ENCODE measurements around the gene TMEM121.

The TMEM121 gene

DNA sequence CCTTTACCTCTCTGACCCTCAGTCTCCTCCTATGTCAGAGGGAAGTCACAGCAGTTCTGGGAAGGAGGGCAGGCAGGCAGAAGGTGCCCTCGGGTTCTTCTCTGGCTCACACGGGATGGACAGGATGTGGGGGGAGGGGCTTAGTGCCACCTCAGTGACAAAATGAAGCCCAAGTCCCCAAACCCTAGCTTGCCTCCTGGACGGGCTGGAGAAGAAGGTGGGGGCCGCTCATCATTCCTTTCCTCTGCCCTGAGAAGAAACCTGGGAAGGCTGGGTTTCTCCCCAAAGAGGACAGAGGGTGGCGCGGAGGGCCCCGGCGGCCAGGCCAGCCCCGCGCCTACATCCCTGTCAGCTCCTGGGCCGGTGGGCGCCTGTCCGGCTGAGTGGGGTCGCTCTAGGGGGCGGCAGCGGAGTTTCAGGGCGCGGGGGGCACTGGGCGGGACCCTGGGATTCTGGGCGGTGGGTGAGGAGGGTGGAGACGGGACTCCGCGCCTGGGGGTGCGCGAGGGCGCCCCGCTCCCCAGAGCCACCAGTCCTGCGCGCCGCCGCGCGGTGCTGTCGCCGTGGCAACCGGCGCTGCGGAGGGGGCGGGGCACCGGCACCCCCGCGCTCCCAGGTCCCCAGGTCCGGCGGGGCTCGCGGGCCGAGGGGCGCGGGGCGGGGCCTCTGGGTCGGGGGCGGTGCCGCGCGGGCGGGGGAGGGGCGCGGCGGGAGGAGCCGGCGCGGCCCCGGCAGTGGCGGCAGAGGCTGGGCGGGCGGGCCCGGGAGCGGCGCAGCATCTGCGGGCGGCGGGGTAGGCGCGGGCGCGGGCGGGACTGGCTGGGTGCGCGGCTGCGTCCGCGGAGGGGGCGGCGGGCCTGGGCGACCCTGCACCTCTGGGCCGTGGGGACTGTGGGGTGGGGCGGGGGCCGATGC is at the start of gene TMEM121:
Gene TMEM121, plus strand, starts transcription at position 723 of the 915 bp plus-strand sequence. CDS start 2,252 bp downstream, outside the sequence.
- DNase-seq (ENCODE audit: low read depth in 3 of 3, low spot score in 1 of 3) = no peak

DNA sequence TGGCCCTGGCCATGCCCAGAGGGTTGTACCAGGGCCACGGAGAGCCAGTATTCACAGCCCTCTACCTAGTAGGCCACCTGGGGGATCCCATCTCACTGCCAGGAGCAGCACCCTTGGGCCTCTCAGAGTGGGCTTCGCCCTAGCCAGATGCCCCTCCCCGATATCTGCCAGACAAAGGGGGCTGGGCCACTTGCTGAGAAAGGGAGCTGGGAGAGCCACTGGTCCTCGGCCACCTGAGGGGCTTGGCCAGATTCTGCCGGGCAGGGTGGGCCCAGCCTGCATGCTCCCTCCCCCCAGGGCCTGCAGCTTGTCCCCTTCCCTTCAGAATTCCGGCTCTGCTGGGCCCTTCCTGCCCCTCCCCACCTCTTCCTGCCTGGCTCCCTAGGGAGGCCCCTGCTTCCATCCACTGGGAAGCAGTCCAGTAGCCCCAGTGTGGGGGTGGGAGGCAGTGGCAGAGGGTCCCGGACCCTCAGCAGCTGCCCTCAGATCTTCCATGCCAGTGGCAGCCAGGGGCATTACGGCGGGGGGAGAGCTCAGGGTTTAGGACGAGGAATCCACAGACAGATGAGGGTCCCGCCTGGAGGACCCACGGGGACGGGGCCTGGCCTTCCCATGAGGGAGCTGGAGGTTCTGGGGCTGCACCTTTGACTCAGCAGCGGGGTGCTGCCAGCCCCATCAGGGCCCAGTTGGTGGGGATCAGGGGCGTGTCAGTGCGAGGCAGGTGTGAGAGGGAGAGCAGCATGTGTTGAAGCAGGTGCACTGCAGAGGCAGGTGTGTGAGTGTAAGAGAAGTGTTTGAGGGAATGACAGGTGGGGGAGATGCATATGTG is 49.3 kb upstream of the TMEM121 start:
- DNase-seq (ENCODE audit: low read depth in 3 of 3, low spot score in 1 of 3) = no peak

GRCh38 chr14:105477660-105478397 is 48.6 kb upstream of the TMEM121 start:
- DNase-seq (ENCODE audit: low read depth in 3 of 3, low spot score in 1 of 3) = no peak

DNA sequence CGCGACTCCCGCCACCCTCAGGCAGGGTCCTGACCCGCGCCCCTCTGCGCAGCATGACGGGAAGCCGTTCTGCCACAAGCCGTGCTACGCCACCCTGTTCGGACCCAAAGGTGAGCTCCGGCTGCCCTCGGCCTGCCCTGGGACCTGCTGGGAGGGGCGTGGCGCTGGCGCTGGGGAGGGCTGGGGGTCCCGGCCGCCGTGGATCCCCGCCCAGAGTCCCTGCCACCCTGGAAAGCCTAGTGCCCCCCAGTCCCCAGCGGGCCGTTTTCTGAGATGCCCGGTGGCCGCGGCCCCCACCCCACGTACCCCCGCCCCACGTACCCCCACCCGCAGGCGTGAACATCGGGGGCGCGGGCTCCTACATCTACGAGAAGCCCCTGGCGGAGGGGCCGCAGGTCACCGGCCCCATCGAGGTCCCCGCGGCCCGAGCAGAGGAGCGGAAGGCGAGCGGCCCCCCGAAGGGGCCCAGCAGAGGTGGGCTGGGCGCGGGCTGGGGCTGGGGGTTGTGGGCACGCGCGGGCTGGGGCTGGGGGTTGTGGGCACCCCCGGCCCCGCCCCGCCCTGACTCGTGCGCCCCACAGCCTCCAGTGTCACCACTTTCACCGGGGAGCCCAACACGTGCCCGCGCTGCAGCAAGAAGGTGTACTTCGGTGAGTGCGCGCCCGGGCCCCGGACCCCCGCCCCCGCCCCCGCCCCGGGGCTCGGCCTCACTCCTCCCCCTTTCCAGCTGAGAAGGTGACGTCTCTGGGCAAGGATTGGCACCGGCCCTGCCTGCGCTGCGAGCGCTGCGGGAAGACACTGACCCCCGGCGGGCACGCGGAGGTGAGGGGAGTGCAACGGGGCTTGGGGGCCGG is 47.8 kb upstream of the TMEM121 start:
- no peak for DNase-seq (ENCODE audit: low read depth in 3 of 3, low spot score in 1 of 3)

GRCh38 chr14:105479431-105480158 is 46.8 kb upstream of the TMEM121 start:
- DNase-seq (ENCODE audit: low read depth in 3 of 3, low spot score in 1 of 3) = no peak

GRCh38 chr14:105480199-105480746 is 46.1 kb upstream of the TMEM121 start:
- DNase-seq (ENCODE audit: low read depth in 3 of 3, low spot score in 1 of 3) = no peak

DNA sequence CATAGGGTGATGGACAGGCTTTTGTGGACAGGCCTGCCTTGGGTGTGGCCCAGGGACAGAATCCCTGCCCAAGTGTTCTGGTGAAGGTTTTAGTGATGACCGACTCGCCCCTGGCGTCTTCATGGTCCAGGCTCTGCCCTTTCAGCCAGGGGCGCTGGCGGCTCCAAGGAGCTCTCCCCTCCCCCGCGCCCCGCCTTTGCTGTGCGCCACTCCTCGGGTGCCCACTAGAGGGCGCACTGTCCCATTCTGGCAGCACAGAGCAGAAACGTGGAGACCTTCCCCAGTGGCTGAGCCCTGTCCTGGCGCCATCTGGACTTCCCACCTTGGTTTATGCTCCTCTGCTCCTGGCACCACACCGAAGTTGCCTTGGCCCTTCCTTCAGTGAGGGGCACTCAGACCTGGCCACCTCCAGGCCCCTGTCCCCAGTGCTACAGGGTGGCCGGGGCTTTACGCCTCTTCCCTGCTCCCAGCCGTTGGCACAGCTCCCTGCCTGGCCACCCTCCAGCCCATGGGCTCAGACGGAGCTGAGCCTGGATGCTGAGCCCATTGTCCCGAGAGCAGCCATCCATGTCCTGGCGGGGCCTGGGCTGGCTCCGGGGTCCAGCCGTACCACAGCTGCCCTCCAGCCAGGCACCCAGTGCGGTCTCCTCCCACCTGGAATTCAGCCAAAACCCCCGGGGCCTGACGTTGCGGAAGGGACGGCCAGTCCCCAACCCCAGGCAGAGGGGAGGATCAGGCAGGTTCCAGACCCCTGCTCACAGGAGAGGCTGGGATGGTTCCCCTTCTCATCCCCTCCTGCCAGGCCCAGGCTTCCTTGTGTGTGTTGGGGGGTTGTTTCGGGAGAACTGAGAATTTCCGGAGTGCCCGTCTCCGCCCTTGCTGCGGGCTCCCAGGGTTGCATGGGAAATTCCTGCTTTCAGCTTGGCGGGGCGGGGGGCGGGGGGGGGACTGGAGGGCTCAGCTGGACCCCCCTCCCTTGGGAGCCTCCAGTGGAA is 45.3 kb upstream of the TMEM121 start:
- peak; percentile 76 to 88 (median 81) for DNase-seq (ENCODE audit: low read depth in 3 of 3, low spot score in 1 of 3)

- peak; percentile 70 to 97 (median 89) for DNase-seq (ENCODE audit: low read depth in 3 of 3, low spot score in 1 of 3)
Observed at GRCh38 chr14:105481886-105482457, 44.4 kb upstream of the TMEM121 start.

DNA sequence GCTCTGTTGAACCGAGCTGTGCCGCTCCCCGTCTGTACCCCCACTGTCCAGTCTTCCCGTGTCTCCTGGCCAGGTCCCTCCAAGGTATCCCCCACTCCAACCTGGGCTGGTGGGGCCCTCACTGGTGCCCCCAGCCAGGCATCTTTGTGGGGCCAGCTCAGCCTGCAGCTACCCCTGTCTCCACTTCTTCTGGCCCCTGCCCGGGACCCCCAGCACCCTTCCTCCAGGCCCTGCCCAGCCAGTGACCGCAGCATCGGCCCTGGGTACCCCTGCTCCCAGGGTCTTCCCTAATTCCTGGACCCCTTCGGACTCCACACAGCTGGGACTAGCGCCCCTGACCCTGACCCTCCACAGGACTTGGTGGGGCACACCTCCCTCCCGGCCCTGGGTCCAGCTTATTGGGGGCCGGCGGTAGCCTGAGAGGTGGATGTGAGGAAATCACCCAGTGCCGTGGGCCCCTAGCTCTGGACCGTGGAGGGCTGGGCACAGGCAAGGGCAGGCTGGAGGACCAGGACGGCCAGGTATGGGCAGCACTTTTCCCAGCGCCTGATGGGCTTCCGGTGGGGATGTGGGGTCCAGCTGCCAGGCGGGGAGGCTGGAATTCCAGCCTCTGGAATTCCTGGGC is 43.8 kb upstream of the TMEM121 start:
- no peak for DNase-seq (ENCODE audit: low read depth in 3 of 3, low spot score in 1 of 3)

GRCh38 chr14:105483300-105484068 is 42.9 kb upstream of the TMEM121 start:
- no peak for DNase-seq (ENCODE audit: low read depth in 3 of 3, low spot score in 1 of 3)

- DNase-seq (ENCODE audit: low read depth in 3 of 3, low spot score in 1 of 3) = peak in 1 of 3 donors; percentile 37
Observed at GRCh38 chr14:105484069-105484996, 42.0 kb upstream of the TMEM121 start.

- DNase-seq (ENCODE audit: low read depth in 3 of 3, low spot score in 1 of 3) = no peak
Observed at GRCh38 chr14:105484997-105485393, 41.4 kb upstream of the TMEM121 start.

- no peak for DNase-seq (ENCODE audit: low read depth in 3 of 3, low spot score in 1 of 3)
Observed at GRCh38 chr14:105485739-105486162, 40.6 kb upstream of the TMEM121 start.

DNA sequence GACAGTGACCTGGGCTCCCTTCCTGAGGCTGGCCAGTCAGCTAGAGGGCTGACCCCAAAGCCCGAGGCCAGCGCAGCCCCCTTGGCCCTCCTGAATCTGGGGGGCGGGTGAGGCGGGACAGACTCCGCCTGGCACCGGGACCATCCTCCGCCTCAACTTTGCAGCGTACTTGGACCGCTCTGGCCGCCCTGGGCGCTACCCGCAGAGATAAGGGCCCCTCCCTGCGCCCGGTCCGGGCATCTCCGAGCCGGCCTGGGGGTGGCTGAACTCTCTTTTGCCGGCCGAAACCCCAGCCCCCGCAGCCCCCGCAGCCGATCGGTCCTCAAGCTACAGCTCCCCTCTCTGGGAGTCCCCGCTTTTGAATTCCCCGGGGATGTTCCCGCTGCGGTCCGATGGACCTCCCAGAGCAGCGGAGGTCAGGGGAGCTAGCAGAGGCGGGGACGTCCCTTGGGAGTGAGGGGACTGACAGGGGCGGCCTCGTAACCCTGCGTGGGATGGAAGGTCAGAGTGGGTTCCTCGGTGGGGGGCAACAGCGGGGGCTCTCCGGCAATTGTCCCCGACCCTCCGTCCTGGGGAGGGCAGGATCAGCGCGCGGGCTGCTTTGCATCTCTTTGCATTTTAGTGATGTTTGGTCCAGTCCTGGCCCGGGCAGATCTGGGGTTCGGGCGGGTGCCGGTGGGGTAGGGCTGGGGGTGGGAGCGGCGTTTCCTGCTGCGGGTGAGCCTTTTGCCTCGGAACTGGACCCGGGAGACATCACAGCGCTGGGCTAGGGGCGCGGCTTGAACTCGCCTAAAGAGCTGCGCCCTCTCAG is 40.0 kb upstream of the TMEM121 start, which contains the start of gene CRIP1:
Gene CRIP1, plus strand, starts transcription at position 724 of the 811 bp plus-strand sequence. CDS start 374 bp downstream, outside the sequence.
- DNase-seq (ENCODE audit: low read depth in 3 of 3, low spot score in 1 of 3) = no peak

Data from stimulated activated CD4-positive, alpha-beta T cell treated with anti-CD3 and anti-CD28 coated beads, TNF-alpha, amount 100 ng/mL, for 1 hour (primary cell).